Measurements from ENCODE around the gene RRAS2.

DNA sequence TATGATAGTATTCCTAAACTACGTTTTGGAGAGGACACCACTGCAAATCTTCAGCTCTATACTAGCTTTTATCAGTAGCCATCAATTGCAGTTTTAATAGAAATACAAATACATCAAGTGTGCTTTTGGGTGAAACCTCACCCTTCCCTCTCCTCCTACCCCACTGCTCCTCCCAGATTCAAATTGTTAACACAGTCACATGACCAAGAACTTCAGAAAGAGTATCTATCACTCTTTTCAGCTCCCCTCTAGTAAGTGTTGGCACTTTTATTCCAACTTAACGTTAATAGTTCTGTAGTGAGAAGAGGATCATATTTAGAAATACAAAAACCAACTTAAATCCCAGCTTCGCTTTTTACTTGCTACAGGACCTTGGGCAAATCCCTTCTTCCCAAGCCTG, 17.0 kb downstream of the RRAS2 start:
- TF ChIP-seq NEUROD1 (IDR thresholded peaks at IDR 0.05; ENCODE audit: borderline replicate concordance, low read depth, low read length, partially characterized antibody) (no peak), EZH2 (IDR thresholded peaks at IDR 0.05; ENCODE audit: borderline replicate concordance, low read depth, low read length) (no peak), CEBPB (tag; IDR thresholded peaks at IDR 0.05) (no peak), CBX3 (IDR thresholded peaks at IDR 0.05; ENCODE audit: borderline replicate concordance in 1 of 2, low read length in 2 of 2) (no peak)
- TF ChIP-seq, protein P1, sequence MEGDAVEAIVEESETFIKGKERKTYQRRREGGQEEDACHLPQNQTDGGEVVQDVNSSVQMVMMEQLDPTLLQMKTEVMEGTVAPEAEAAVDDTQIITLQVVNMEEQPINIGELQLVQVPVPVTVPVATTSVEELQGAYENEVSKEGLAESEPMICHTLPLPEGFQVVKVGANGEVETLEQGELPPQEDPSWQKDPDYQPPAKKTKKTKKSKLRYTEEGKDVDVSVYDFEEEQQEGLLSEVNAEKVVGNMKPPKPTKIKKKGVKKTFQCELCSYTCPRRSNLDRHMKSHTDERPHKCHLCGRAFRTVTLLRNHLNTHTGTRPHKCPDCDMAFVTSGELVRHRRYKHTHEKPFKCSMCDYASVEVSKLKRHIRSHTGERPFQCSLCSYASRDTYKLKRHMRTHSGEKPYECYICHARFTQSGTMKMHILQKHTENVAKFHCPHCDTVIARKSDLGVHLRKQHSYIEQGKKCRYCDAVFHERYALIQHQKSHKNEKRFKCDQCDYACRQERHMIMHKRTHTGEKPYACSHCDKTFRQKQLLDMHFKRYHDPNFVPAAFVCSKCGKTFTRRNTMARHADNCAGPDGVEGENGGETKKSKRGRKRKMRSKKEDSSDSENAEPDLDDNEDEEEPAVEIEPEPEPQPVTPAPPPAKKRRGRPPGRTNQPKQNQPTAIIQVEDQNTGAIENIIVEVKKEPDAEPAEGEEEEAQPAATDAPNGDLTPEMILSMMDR (IDR thresholded peaks at IDR 0.05 in 2 of 3, conservative IDR thresholded peaks at IDR 0.05 in 1 of 3; ENCODE audit: insufficient read depth in 2 of 3, low read depth in 1 of 3, low read length in 3 of 3): no peak
